Neural crest cell (in vitro differentiated cells): Measurements from ENCODE around the gene BAIAP2L2. TPM values are rescaled to one million over a fixed set of nuclear protein-coding genes. Genes with fewer than 3 reads are reported as not detected.

Experiments
- DNase-seq: peaks from one replicate; pipeline ENCODE4 v3.0.0; 2021; ENCODE audit warnings: low read depth, mixed read lengths, low spot score
- H3K27ac Mint-ChIP-seq: one replicate; pipeline ENCODE4 v1.8.0; 2021; ENCODE audit warnings: mild to moderate bottlenecking, mixed read lengths; ENCODE audit not compliant: unreplicated experiment
- H3K27me3 Mint-ChIP-seq: 2 replicates; pipeline ENCODE4 v1.8.0; 2021; ENCODE audit warnings: low read depth, mild to moderate bottlenecking, mixed read lengths
- H3K36me3 Mint-ChIP-seq: 2 replicates; pipeline ENCODE4 v1.8.0; 2021; ENCODE audit warnings: low read depth, mild to moderate bottlenecking, mixed read lengths
- H3K4me1 Mint-ChIP-seq: 2 replicates; pipeline ENCODE4 v1.8.0; 2021; ENCODE audit warnings: mixed read lengths
- H3K4me3 Mint-ChIP-seq: one replicate; pipeline ENCODE4 v1.8.0; 2021; ENCODE audit warnings: mild to moderate bottlenecking, mixed read lengths
- H3K9me3 Mint-ChIP-seq: 2 replicates; pipeline ENCODE4 v1.8.0; 2021; ENCODE audit warnings: mixed read lengths
- CTCF ChIP-seq: fragments of 200-600 bp; sonication (generic); conservative IDR thresholded peaks from 2 replicates; pipeline ENCODE4 v1.5.0; 2021; ENCODE audit warnings: antibody characterized with exemption, mild to moderate bottlenecking
- total RNA-seq: library from RNA; stranded (reverse); gene quantifications from 2 replicates; pipeline ENCODE4 v1.2.1, GENCODE V29; 2021

Gene BAIAP2L2
- total RNA-seq, 1 donor from 2014 or later = 0.51 TPM

- Mint-ChIP-seq H3K27ac (peak overlapping the region; percentile 86), H3K4me1 (peaks cover 4% of the 10 kb centered on the region), H3K9me3 (no peaks in the 10 kb centered on the region), H3K4me3 (no peak overlapping the region), H3K27me3 (no peaks in the 10 kb centered on the region), H3K36me3 (no peaks in the 10 kb centered on the region)
- DNase-seq = no peak
- TF ChIP-seq CTCF = no peak
These were observed 16.6 kb upstream of the BAIAP2L2 start for GRCh38 chr22:38126928-38127668.

- no peak for TF ChIP-seq CTCF
- Mint-ChIP-seq H3K9me3 (no peaks in the 10 kb centered on the region), H3K27me3 (no peaks in the 10 kb centered on the region), H3K27ac (peak overlapping the region; percentile 87), H3K4me1 (peaks cover 4% of the 10 kb centered on the region), H3K36me3 (no peaks in the 10 kb centered on the region), H3K4me3 (no peak overlapping the region)
- no peak for DNase-seq
These were observed 15.3 kb upstream of the BAIAP2L2 start for GRCh38 chr22:38125751-38126201.

GRCh38 chr22:38125038-38125610 lies 14.6 kb upstream of the BAIAP2L2 start:
- DNase-seq = no peak
- Mint-ChIP-seq H3K27ac (no peak overlapping the region), H3K27me3 (no peaks in the 10 kb centered on the region), H3K4me3 (no peak overlapping the region), H3K36me3 (no peaks in the 10 kb centered on the region), H3K9me3 (no peaks in the 10 kb centered on the region), H3K4me1 (peaks cover 4% of the 10 kb centered on the region)
- no peak for TF ChIP-seq CTCF

GRCh38 chr22:38124236-38124974 lies 13.9 kb upstream of the BAIAP2L2 start:
- Mint-ChIP-seq H3K27ac (peak overlapping the region; percentile 84), H3K4me1 (peaks cover 4% of the 10 kb centered on the region), H3K4me3 (no peak overlapping the region), H3K36me3 (no peaks in the 10 kb centered on the region), H3K9me3 (no peaks in the 10 kb centered on the region), H3K27me3 (no peaks in the 10 kb centered on the region)
- no peak for TF ChIP-seq CTCF
- DNase-seq = no peak

GRCh38 chr22:38122616-38123015 lies 12.1 kb upstream of the BAIAP2L2 start:
- no peak overlapping the region for H3K4me3 Mint-ChIP-seq
- DNase-seq = no peak
- H3K36me3 Mint-ChIP-seq = no peaks in the 10 kb centered on the region
- no peak overlapping the region for H3K27ac Mint-ChIP-seq
- peaks cover 4% of the 10 kb centered on the region for H3K4me1 Mint-ChIP-seq
- no peaks in the 10 kb centered on the region for H3K27me3 Mint-ChIP-seq
- TF ChIP-seq CTCF = no peak
- no peaks in the 10 kb centered on the region for H3K9me3 Mint-ChIP-seq
